Brain microvascular endothelial cell (primary cell): ENCODE results near the gene GALNT14.

ENCODE experiments used
- DNase-seq: peaks from one replicate; pipeline ENCODE4 v3.0.0-alpha.2; 2020
- H3K27ac ChIP-seq: fragments of 250-450 bp; sonication (Bioruptor Pico); 2 replicates; pipeline ENCODE4 v1.5.1; 2020; ENCODE audit warnings: mild to moderate bottlenecking, moderate library complexity
- H3K27me3 ChIP-seq: fragments of 250-450 bp; sonication (Bioruptor Pico); replicated peaks from 2 replicates; pipeline ENCODE4 v1.5.1; 2020; ENCODE audit warnings: mild to moderate bottlenecking
- H3K36me3 ChIP-seq: fragments of 250-450 bp; sonication (Bioruptor Pico); replicated peaks from 2 replicates; pipeline ENCODE4 v1.5.1; 2020; ENCODE audit warnings: mild to moderate bottlenecking
- H3K4me3 ChIP-seq: 2 replicates; pipeline ENCODE4 v1.5.1; 2011; ENCODE audit warnings: low read depth, mild to moderate bottlenecking, control low read depth, low read length, moderate library complexity
- CTCF ChIP-seq: IDR thresholded peaks from 2 replicates; pipeline ENCODE4 v1.5.1; 2011; ENCODE audit warnings: low read depth, mild to moderate bottlenecking, moderate library complexity, low read length, control low read depth, inconsistent platforms; ENCODE audit errors: missing control alignments
- in situ Hi-C: cut with HindIII; loops from 2 replicates; pipeline ENCODE4 v1.10.0; 2017; ENCODE audit warnings: low sequenced_read_pairs, low pct_ligation_motif_present

Gene GALNT14

GRCh38 chr2:31075941-31076590 is 62.2 kb downstream of the GALNT14 start:
- Histone ChIP-seq H3K27ac (no peak overlapping the region), H3K36me3 (no peaks in the 10 kb centered on the region), H3K27me3 (no peaks in the 10 kb centered on the region), H3K4me3 (no peak overlapping the region)
- peak; percentile 78 for DNase-seq
- TF ChIP-seq CTCF = no peak
- in situ Hi-C loops = no loop called here

GRCh38 chr2:31075431-31075830 is 62.8 kb downstream of the GALNT14 start:
- Histone ChIP-seq H3K27me3 (no peaks in the 10 kb centered on the region), H3K4me3 (no peak overlapping the region), H3K27ac (no peak overlapping the region), H3K36me3 (no peaks in the 10 kb centered on the region)
- no peak for TF ChIP-seq CTCF
- no peak for DNase-seq
- in situ Hi-C loops = no loop called here

GRCh38 chr2:31071741-31072140 is 66.5 kb downstream of the GALNT14 start:
- no peak for DNase-seq
- TF ChIP-seq CTCF = no peak
- in situ Hi-C loops = no loop called here

GRCh38 chr2:31070339-31071125 is 67.7 kb downstream of the GALNT14 start:
- in situ Hi-C loops = no loop called here
- DNase-seq = no peak
- H3K27me3 ChIP-seq = no peaks in the 10 kb centered on the region
- no peak for TF ChIP-seq CTCF
- H3K27ac ChIP-seq = no peak overlapping the region
- H3K4me3 ChIP-seq = no peak overlapping the region
- no peaks in the 10 kb centered on the region for H3K36me3 ChIP-seq

More at GRCh38 chr2:31071741-31072140, 66.5 kb downstream of the GALNT14 start:
- H3K4me3 ChIP-seq = no peak overlapping the region
- no peak overlapping the region for H3K27ac ChIP-seq
- no peaks in the 10 kb centered on the region for H3K27me3 ChIP-seq
- H3K36me3 ChIP-seq = no peaks in the 10 kb centered on the region

GRCh38 chr2:31069643-31070325 is 68.5 kb downstream of the GALNT14 start:
- H3K4me3 ChIP-seq = no peak overlapping the region
- no peak for TF ChIP-seq CTCF
- H3K36me3 ChIP-seq = no peaks in the 10 kb centered on the region
- H3K27ac ChIP-seq = no peak overlapping the region
- in situ Hi-C loops = no loop called here
- DNase-seq = no peak
- H3K27me3 ChIP-seq = no peaks in the 10 kb centered on the region
